DND-41 (cell line): ENCODE results near the gene NXN.
A peak's percentile ranks its signal among the peaks of the same experiment; 100 is the strongest.

Experiments
- ATAC-seq: fragments of 200-7000 bp; cut with Tn5 transposase; 3 replicates; pipeline ENCODE4 v1.9.1; 2021; ENCODE audit warnings: low read depth; ENCODE audit not compliant: insufficient read depth
- DNase-seq: peaks from one replicate; pipeline ENCODE4 v3.0.0-alpha.2; 2020
- H2AFZ ChIP-seq: 2 replicates; pipeline ENCODE4 v1.6.0; 2012; ENCODE audit warnings: low read depth, low read length
- H3K27ac ChIP-seq: 2 replicates; pipeline ENCODE4 v1.5.1; 2012; ENCODE audit warnings: low read length, inconsistent platforms
- H3K27me3 ChIP-seq: fragments of 200-600 bp; sonication (generic); 2 replicates; pipeline ENCODE4 v1.6.0; 2012; ENCODE audit warnings: low read length, mild to moderate bottlenecking, inconsistent platforms; ENCODE audit not compliant: insufficient read depth, poor library complexity
- H3K36me3 ChIP-seq: 2 replicates; pipeline ENCODE4 v1.5.1; 2012; ENCODE audit warnings: low read length, inconsistent platforms; ENCODE audit not compliant: insufficient read depth
- H3K4me1 ChIP-seq: 2 replicates; pipeline ENCODE4 v1.5.1; 2012; ENCODE audit warnings: mild to moderate bottlenecking, low read length; ENCODE audit not compliant: insufficient read depth
- H3K4me2 ChIP-seq: 2 replicates; pipeline ENCODE4 v1.6.0; 2012; ENCODE audit warnings: mild to moderate bottlenecking, moderate library complexity, low read length, inconsistent platforms; ENCODE audit not compliant: insufficient read depth
- H3K4me3 ChIP-seq, 2 experiments: fragments of 200-600 bp in 1 of 2; shearing (Covaris generic) in 1 of 2; 2 replicates each; pipeline ENCODE4 v1.5.1; 2012 to 2016; ENCODE audit warnings: inconsistent platforms in 2 of 2, low read length in 2 of 2, mild to moderate bottlenecking in 2 of 2, low read depth in 1 of 2, moderate library complexity in 1 of 2
- H3K79me2 ChIP-seq: 2 replicates; pipeline ENCODE4 v1.6.0; 2012; ENCODE audit warnings: low read length, inconsistent platforms; ENCODE audit not compliant: insufficient read depth
- H3K9ac ChIP-seq: 2 replicates; pipeline ENCODE4 v1.6.0; 2012; ENCODE audit warnings: low read depth, mild to moderate bottlenecking, inconsistent platforms, low read length, moderate library complexity
- H3K9me3 ChIP-seq: 2 replicates; pipeline ENCODE4 v1.5.1; 2012; ENCODE audit warnings: low read length, moderate library complexity, mild to moderate bottlenecking, inconsistent platforms; ENCODE audit not compliant: insufficient read depth, severe bottlenecking
- H4K20me1 ChIP-seq: 2 replicates; pipeline ENCODE4 v1.6.0; 2012; ENCODE audit warnings: low read length; ENCODE audit not compliant: insufficient read depth
- CTCF ChIP-seq: IDR thresholded peaks from 2 replicates; pipeline ENCODE4 v1.5.1; 2012; ENCODE audit warnings: borderline replicate concordance, low read length, moderate library complexity, mild to moderate bottlenecking; ENCODE audit not compliant: poor library complexity, severe bottlenecking; ENCODE audit errors: extremely low read depth
- EZH2 ChIP-seq: IDR thresholded peaks from 3 replicates; pipeline ENCODE4 v1.6.1; 2012; ENCODE audit warnings: borderline replicate concordance, low read depth, mild to moderate bottlenecking, moderate library complexity, low read length, inconsistent platforms; ENCODE audit not compliant: severe bottlenecking

Gene NXN

GRCh38 chr17:981292-981658 is 1.7 kb upstream of the NXN start:
- Histone ChIP-seq H3K4me1 (peaks cover 26% of the 10 kb centered on the region), H3K4me2 (peak overlapping the region; percentile 89), H2AFZ (peak overlapping the region; percentile 75), H3K36me3 (no peaks in the 10 kb centered on the region), H3K79me2 (no peaks in the 10 kb centered on the region), H3K9me3 (no peaks in the 10 kb centered on the region), H3K27ac (no peak overlapping the region), H4K20me1 (no peaks in the 10 kb centered on the region; the same call in 1 of the 2 replicates), H3K27me3 (peaks cover 16% of the 10 kb centered on the region), H3K9ac (peak overlapping the region; percentile 24), H3K4me3 (no peak overlapping the region; a peak in 1 of 4 replicates)
- DNase-seq: no peak
- TF ChIP-seq EZH2: no peak
- TF ChIP-seq CTCF: no peak
- no peak; the same call in 2 of the 3 replicates for ATAC-seq

GRCh38 chr17:980406-981291 is 1.1 kb upstream of the NXN start:
- Histone ChIP-seq H3K4me1 (peaks cover 26% of the 10 kb centered on the region), H3K27me3 (peaks cover 16% of the 10 kb centered on the region), H4K20me1 (no peaks in the 10 kb centered on the region; the same call in 1 of the 2 replicates), H3K4me2 (peak overlapping the region; percentile 89), H3K9ac (peak overlapping the region; percentile 42), H3K79me2 (no peaks in the 10 kb centered on the region), H2AFZ (peak overlapping the region; percentile 75), H3K4me3 (peak overlapping the region in 1 of 2 experiments; percentile 47; a peak in 2 of 4 replicates), H3K27ac (0 out of 2 replicates have a peak overlapping the region, but pooled peaks have one; percentile 38), H3K36me3 (no peaks in the 10 kb centered on the region), H3K9me3 (no peaks in the 10 kb centered on the region)
- TF ChIP-seq CTCF (peak; percentile 91), EZH2 (no peak)
- peak; percentile 82 for ATAC-seq
- peak; percentile 85 for DNase-seq

- H3K9me3 ChIP-seq: no peaks in the 10 kb centered on the region
- H2AFZ ChIP-seq: peak overlapping the region; percentile 81; the same call in 1 of the 2 replicates
- no peaks in the 10 kb centered on the region for H3K36me3 ChIP-seq
- H4K20me1 ChIP-seq: no peaks in the 10 kb centered on the region; the same call in 1 of the 2 replicates
- H3K4me1 ChIP-seq: peaks cover 26% of the 10 kb centered on the region
- TF ChIP-seq EZH2 (no peak), CTCF (no peak)
- H3K27me3 ChIP-seq: peaks cover 20% of the 10 kb centered on the region
- H3K4me3 ChIP-seq: peak overlapping the region; percentile 8 to 62; a peak in 3 of 4 replicates
- H3K9ac ChIP-seq: peak overlapping the region; percentile 40
- DNase-seq: no peak
- no peak overlapping the region for H3K27ac ChIP-seq
- ATAC-seq: no peak; the same call in 2 of the 3 replicates
- H3K79me2 ChIP-seq: no peaks in the 10 kb centered on the region
- peak overlapping the region; percentile 89 for H3K4me2 ChIP-seq
These were observed 401 bp downstream of the NXN start for GRCh38 chr17:979212-979538.
